DOHH2 (cell line): ENCODE data around the gene ASB1.

Source experiments
- H3F3A ChIP-seq: fragments of 200-600 bp; sonication (generic), shearing (Covaris generic); 2 replicates; pipeline ENCODE4 v1.6.0; 2016; ENCODE audit warnings: antibody characterized with exemption, mild to moderate bottlenecking; ENCODE audit not compliant: control insufficient read depth, insufficient read depth
- H3K27ac ChIP-seq: fragments of 200-600 bp; sonication (generic); 2 replicates; pipeline ENCODE4 v1.5.1; 2014; ENCODE audit warnings: low read depth, mild to moderate bottlenecking, low read length, moderate library complexity
- H3K27me3 ChIP-seq: fragments of 200-600 bp; sonication (generic); 2 replicates; pipeline ENCODE4 v1.6.1; 2014; ENCODE audit warnings: mild to moderate bottlenecking, low read length, mixed read lengths; ENCODE audit not compliant: control insufficient read depth
- H3K36me3 ChIP-seq: fragments of 200-600 bp; sonication (generic); 2 replicates; pipeline ENCODE4 v1.6.1; 2014; ENCODE audit warnings: mild to moderate bottlenecking, low read length, moderate library complexity, mixed read lengths; ENCODE audit not compliant: control insufficient read depth
- H3K4me1 ChIP-seq: fragments of 200-600 bp; sonication (generic); 2 replicates; pipeline ENCODE4 v1.6.1; 2014; ENCODE audit warnings: mild to moderate bottlenecking, low read length, mixed read lengths; ENCODE audit not compliant: control insufficient read depth
- H3K4me2 ChIP-seq: fragments of 200-600 bp; sonication (generic); 2 replicates; pipeline ENCODE4 v1.6.0; 2014; ENCODE audit warnings: mild to moderate bottlenecking, low read length, moderate library complexity
- H3K4me3 ChIP-seq: fragments of 200-600 bp; sonication (generic); 2 replicates; pipeline ENCODE4 v1.5.1; 2014; ENCODE audit warnings: mild to moderate bottlenecking, low read length, mixed read lengths
- H3K79me2 ChIP-seq: fragments of 200-600 bp; sonication (generic); 2 replicates; pipeline ENCODE4 v1.6.1; 2014; ENCODE audit warnings: mild to moderate bottlenecking, low read length, mixed read lengths; ENCODE audit not compliant: control insufficient read depth
- H3K9me2 ChIP-seq: fragments of 200-600 bp; sonication (generic); replicated peaks from 2 replicates; pipeline ENCODE4 v1.6.1; 2014; ENCODE audit warnings: mild to moderate bottlenecking, low read length, mixed read lengths; ENCODE audit not compliant: control insufficient read depth
- H3K9me3 ChIP-seq: fragments of 200-600 bp; sonication (generic); 2 replicates; pipeline ENCODE4 v1.6.1; 2014; ENCODE audit warnings: antibody characterized with exemption, low read length, mixed read lengths; ENCODE audit not compliant: control insufficient read depth, insufficient read depth
- H4K20me1 ChIP-seq: fragments of 200-600 bp; sonication (generic); 2 replicates; pipeline ENCODE4 v1.6.0; 2014; ENCODE audit warnings: low read depth, mild to moderate bottlenecking, antibody characterized with exemption, low read length, moderate library complexity; ENCODE audit not compliant: control insufficient read depth, insufficient read depth
- CTCF ChIP-seq: fragments of 200-600 bp; sonication (generic); IDR thresholded peaks from one replicate; pipeline ENCODE4 v1.5.1; 2014; ENCODE audit warnings: antibody characterized with exemption, mild to moderate bottlenecking, low read depth, low read length; ENCODE audit not compliant: poor library complexity, severe bottlenecking
- EZH2phosphoT487 ChIP-seq: fragments of 200-600 bp; sonication (generic); IDR thresholded peaks from 2 replicates; pipeline ENCODE4 v1.6.1; 2017; ENCODE audit warnings: borderline replicate concordance, mild to moderate bottlenecking, antibody characterized with exemption, low read length, moderate library complexity, mixed read lengths

ASB1 gene

GRCh38 chr2:238498691-238499295 is 72.1 kb downstream of the ASB1 start:
- H3K4me1 ChIP-seq: peaks cover 22% of the 10 kb centered on the region
- H3K4me2 ChIP-seq: no peak overlapping the region
- no peaks in the 10 kb centered on the region for H4K20me1 ChIP-seq
- peaks cover 3% of the 10 kb centered on the region; the same call in 1 of the 2 replicates for H3F3A ChIP-seq
- no peak overlapping the region for H3K4me3 ChIP-seq
- peaks cover 13% of the 10 kb centered on the region for H3K27me3 ChIP-seq
- H3K9me3 ChIP-seq: no peaks in the 10 kb centered on the region
- H3K9me2 ChIP-seq: no peaks in the 10 kb centered on the region
- H3K79me2 ChIP-seq: no peaks in the 10 kb centered on the region
- TF ChIP-seq EZH2phosphoT487: no peak
- no peaks in the 10 kb centered on the region for H3K36me3 ChIP-seq
- H3K27ac ChIP-seq: no peak overlapping the region

- Histone ChIP-seq H3K27me3 (peaks cover 13% of the 10 kb centered on the region), H3K27ac (no peak overlapping the region), H3F3A (no peaks in the 10 kb centered on the region), H3K9me3 (no peaks in the 10 kb centered on the region), H3K4me3 (no peak overlapping the region), H3K36me3 (no peaks in the 10 kb centered on the region), H4K20me1 (no peaks in the 10 kb centered on the region), H3K9me2 (no peaks in the 10 kb centered on the region), H3K79me2 (no peaks in the 10 kb centered on the region), H3K4me1 (peaks cover 10% of the 10 kb centered on the region), H3K4me2 (no peak overlapping the region)
- TF ChIP-seq EZH2phosphoT487 (no peak), CTCF (no peak)
These were observed 73.2 kb downstream of the ASB1 start for GRCh38 chr2:238499731-238500580.

- no peaks in the 10 kb centered on the region for H3F3A ChIP-seq
- H3K4me3 ChIP-seq: no peak overlapping the region
- H3K9me3 ChIP-seq: no peaks in the 10 kb centered on the region
- no peak overlapping the region for H3K27ac ChIP-seq
- H3K79me2 ChIP-seq: no peaks in the 10 kb centered on the region
- H4K20me1 ChIP-seq: no peaks in the 10 kb centered on the region
- no peak for TF ChIP-seq CTCF
- TF ChIP-seq EZH2phosphoT487: no peak
- no peak overlapping the region for H3K4me2 ChIP-seq
- peaks cover 7% of the 10 kb centered on the region for H3K4me1 ChIP-seq
- H3K36me3 ChIP-seq: no peaks in the 10 kb centered on the region
- peaks cover 5% of the 10 kb centered on the region; the same call in 1 of the 2 replicates for H3K27me3 ChIP-seq
- no peaks in the 10 kb centered on the region for H3K9me2 ChIP-seq
These were observed 74.6 kb downstream of the ASB1 start for GRCh38 chr2:238501311-238501710.
